AG09309 (cell line): ENCODE measurements around the gene MLXIP.

Experiments used
- DNase-seq: peaks from one replicate; pipeline ENCODE4 v3.0.0-alpha.2; 2010; ENCODE audit warnings: low read depth
- H3K4me3 ChIP-seq: 2 replicates; pipeline ENCODE4 v1.5.1; 2011; ENCODE audit warnings: mild to moderate bottlenecking, low read depth, low read length, moderate library complexity; ENCODE audit not compliant: control insufficient read depth
- CTCF ChIP-seq: IDR thresholded peaks from 2 replicates; pipeline ENCODE4 v1.5.1; 2011; ENCODE audit warnings: mild to moderate bottlenecking, low read depth, low read length, inconsistent platforms; ENCODE audit not compliant: insufficient read depth, control insufficient read depth; ENCODE audit errors: missing control alignments

Gene MLXIP

GRCh38 chr12:122135437-122136031 lies 57.0 kb downstream of the MLXIP start:
- no peak overlapping the region for H3K4me3 ChIP-seq
- TF ChIP-seq CTCF = no peak
- DNase-seq = no peak

DNA sequence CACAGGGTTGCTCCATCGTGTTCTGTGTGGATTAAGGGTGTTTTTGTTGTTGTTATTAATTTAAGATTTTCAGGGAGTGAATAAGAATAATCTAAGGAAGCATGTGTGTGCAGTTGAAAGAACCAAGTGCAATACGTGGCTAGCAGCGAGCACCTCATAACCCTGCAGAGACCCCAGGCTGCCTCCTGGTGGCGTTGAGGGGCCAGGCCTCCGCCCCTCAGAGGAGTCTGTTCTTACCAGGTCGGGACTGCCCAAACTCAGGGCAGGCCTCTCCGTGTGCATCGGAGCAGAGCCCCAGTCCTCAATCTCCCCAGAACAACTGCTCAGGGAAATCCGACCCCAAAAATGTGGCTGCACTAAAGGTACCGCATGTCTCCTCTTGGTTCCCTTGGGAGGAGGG lies 58.7 kb downstream of the MLXIP start:
- no peak for DNase-seq
- no peak for TF ChIP-seq CTCF
- no peak overlapping the region for H3K4me3 ChIP-seq

DNA sequence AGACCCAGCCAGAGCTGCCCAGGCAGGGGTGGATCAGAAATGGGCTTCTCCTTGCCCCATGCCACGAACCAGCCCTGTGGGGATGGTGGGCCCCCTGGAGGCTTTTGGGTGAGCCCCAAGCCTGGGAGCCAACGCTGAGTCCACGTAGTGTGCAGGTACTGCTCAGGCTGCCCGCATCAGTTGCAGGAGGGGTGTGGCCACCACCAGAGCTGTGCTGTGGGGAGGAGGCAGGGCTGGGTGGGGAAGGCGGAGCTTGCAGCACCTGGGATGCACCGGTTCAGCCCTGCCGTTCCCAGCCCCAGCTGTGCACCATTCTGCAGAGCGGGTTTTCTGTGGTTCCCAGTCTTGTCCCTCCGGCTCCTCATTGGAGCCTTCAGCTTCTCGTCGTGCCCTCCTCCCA lies 59.1 kb downstream of the MLXIP start:
- no peak for DNase-seq
- no peak for TF ChIP-seq CTCF
- H3K4me3 ChIP-seq = no peak overlapping the region

GRCh38 chr12:122138181-122138580 lies 59.6 kb downstream of the MLXIP start:
- H3K4me3 ChIP-seq = no peak overlapping the region
- no peak for TF ChIP-seq CTCF
- DNase-seq = no peak

DNA sequence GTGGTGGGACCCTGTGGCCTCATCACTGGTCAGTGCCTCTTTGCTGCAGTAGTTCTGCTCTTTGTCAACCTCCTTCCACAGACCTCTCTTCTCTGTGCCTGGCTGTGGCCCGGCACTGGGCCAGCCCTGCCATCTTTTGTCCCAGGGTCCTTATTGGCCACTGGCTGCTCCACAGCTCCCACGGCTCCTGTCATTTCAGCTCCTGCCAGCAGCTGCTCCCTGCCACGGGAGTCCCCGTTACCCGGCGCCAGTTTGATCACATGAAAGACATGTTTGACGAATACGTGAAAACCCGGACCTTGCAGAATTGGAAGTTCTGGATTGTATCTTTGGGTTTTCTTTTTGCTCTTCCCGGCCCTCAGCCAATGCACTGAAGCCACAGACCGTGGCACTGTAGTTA lies 60.1 kb downstream of the MLXIP start:
- no peak for DNase-seq
- no peak for TF ChIP-seq CTCF
- H3K4me3 ChIP-seq = no peak overlapping the region

GRCh38 chr12:122139266-122139665 lies 60.7 kb downstream of the MLXIP start:
- H3K4me3 ChIP-seq = no peak overlapping the region
- no peak for DNase-seq
- TF ChIP-seq CTCF = no peak

- no peak overlapping the region for H3K4me3 ChIP-seq
- no peak for TF ChIP-seq CTCF
- DNase-seq = no peak
Measured at GRCh38 chr12:122139941-122140340, 61.4 kb downstream of the MLXIP start.
